GM12878 (cell line): Measurements from ENCODE around the gene NAA15. TPM values are rescaled to one million over a fixed set of nuclear protein-coding genes. Genes with fewer than 3 reads are reported as not detected.

Source experiments
- ATAC-seq: fragments of 200-7000 bp; cut with Tn5 transposase; 3 replicates; pipeline ENCODE4 v1.9.1; 2020; ENCODE audit warnings: mild to moderate bottlenecking, moderate library complexity
- BruUV-seq: library from RNA; stranded (reverse); fragments of 400-500 nt; replicated peaks from 2 replicates; lab custom pipeline; 2021; lab: Mats Ljungman, UMichigan
- CTCF ChIA-PET: fragments of 300-600 bp; sonication (Branson Sonifier 250); formaldehyde crosslinking; extraction: SDS; loops from one replicate; lab custom pipeline; 2021; ENCODE audit warnings: inconsistent platforms; lab: Yijun Ruan, JAX
- POLR2A ChIA-PET: fragments of 350-600 bp; formaldehyde crosslinking; extraction: SDS; loops from one replicate; lab custom pipeline; 2021; ENCODE audit warnings: inconsistent platforms; lab: Charles Lee
- RAD21 ChIA-PET: fragments of 300-600 bp; sonication (Branson Sonifier 250); formaldehyde crosslinking; loops from one replicate; lab custom pipeline; 2023; ENCODE audit warnings: antibody characterized with exemption; ENCODE audit not compliant: unreplicated experiment; lab: Charles Lee
- SMC1A ChIA-PET: fragments of 300-600 bp; sonication (Branson Sonifier 250); formaldehyde crosslinking; loops from one replicate; lab custom pipeline; 2023; ENCODE audit not compliant: unreplicated experiment, uncharacterized antibody; lab: Charles Lee
- DNase-seq: peaks from one replicate; pipeline ENCODE4 v3.0.0-alpha.2; 2011; ENCODE audit warnings: low read depth, low spot score
- FAIRE-seq: peaks from 3 replicates; lab custom pipeline; 2011; peaks lifted over from hg19 to GRCh38; lab: Jason Lieb, UNC
- H2AFZ ChIP-seq: 2 replicates; pipeline ENCODE4 v1.6.0; 2011; ENCODE audit warnings: low read depth, low read length, control low read depth; ENCODE audit not compliant: control insufficient read depth
- H3K27ac ChIP-seq: 2 replicates; pipeline ENCODE4 v1.5.1; 2011; ENCODE audit warnings: control low read depth; ENCODE audit not compliant: control insufficient read depth, insufficient read depth
- H3K27me3 ChIP-seq, 2 experiments: replicated peaks in 1 of 2; 2 replicates each; pipeline versions ENCODE4 v1.6.0 to v1.6.1; 2011; ENCODE audit warnings: low read length in 1 of 2; ENCODE audit not compliant: control insufficient read depth in 2 of 2, insufficient read depth in 2 of 2
- H3K36me3 ChIP-seq, 2 experiments: 2 replicates each; pipeline ENCODE4 v1.5.1; 2011; ENCODE audit warnings: low read length in 1 of 2; ENCODE audit not compliant: control insufficient read depth in 2 of 2, insufficient read depth in 2 of 2
- H3K4me1 ChIP-seq: 2 replicates; pipeline ENCODE4 v1.6.1; 2011; ENCODE audit warnings: mild to moderate bottlenecking, low read length, moderate library complexity, mixed read lengths; ENCODE audit not compliant: control insufficient read depth, insufficient read depth
- H3K4me2 ChIP-seq: 2 replicates; pipeline ENCODE4 v1.6.0; 2011; ENCODE audit warnings: control low read depth; ENCODE audit not compliant: control insufficient read depth, insufficient read depth
- H3K4me3 ChIP-seq: fragments of 200-600 bp; sonication (generic); 2 replicates; pipeline ENCODE4 v1.5.1; 2016
- H3K79me2 ChIP-seq: 2 replicates; pipeline ENCODE4 v1.6.0; 2011; ENCODE audit warnings: low read length; ENCODE audit not compliant: control insufficient read depth, insufficient read depth
- H3K9ac ChIP-seq: 2 replicates; pipeline ENCODE4 v1.8.0; 2011; ENCODE audit warnings: low read length, control low read depth, mixed read lengths; ENCODE audit not compliant: control insufficient read depth, insufficient read depth
- H3K9me3 ChIP-seq: replicated peaks from 3 replicates; pipeline ENCODE4 v1.5.1; 2011; ENCODE audit warnings: mild to moderate bottlenecking, low read length; ENCODE audit not compliant: control insufficient read depth, insufficient read depth
- H4K20me1 ChIP-seq: 2 replicates; pipeline ENCODE4 v1.6.0; 2011; ENCODE audit not compliant: control insufficient read depth, insufficient read depth
- ATF7 ChIP-seq: fragments of 450-650 bp; IDR thresholded peaks from 2 replicates; pipeline ENCODE4 v1.6.1; 2016; ENCODE audit warnings: low read depth, mild to moderate bottlenecking
- CREM ChIP-seq: IDR thresholded peaks from 2 replicates; pipeline ENCODE4 v1.6.1; 2014; ENCODE audit warnings: antibody characterized with exemption, low read depth
- ELK1 ChIP-seq: IDR thresholded peaks from 2 replicates; pipeline ENCODE4 v1.6.1; 2012; ENCODE audit warnings: low read depth, low read length, improper control_type of control experiment
- GATAD2B ChIP-seq: fragments of 450-650 bp; conservative IDR thresholded peaks from 2 replicates; pipeline ENCODE4 v1.6.1; 2017; ENCODE audit warnings: low read depth, mild to moderate bottlenecking, moderate library complexity
- MTA2 ChIP-seq: fragments of 450-650 bp; IDR thresholded peaks from 2 replicates; pipeline ENCODE4 v1.6.1; 2016; ENCODE audit warnings: low read depth, mild to moderate bottlenecking, moderate library complexity
- NR2C2 ChIP-seq: IDR thresholded peaks from 2 replicates; pipeline ENCODE4 v1.6.1; 2011; ENCODE audit warnings: borderline replicate concordance, low read depth; ENCODE audit not compliant: control insufficient read depth, insufficient read length
- RAD21 ChIP-seq: IDR thresholded peaks from 2 replicates; pipeline ENCODE4 v1.6.1; 2011; ENCODE audit warnings: mild to moderate bottlenecking, low read depth, low read length, moderate library complexity; ENCODE audit not compliant: insufficient read depth
- SIN3A ChIP-seq: IDR thresholded peaks from 2 replicates; pipeline ENCODE4 v1.6.1; 2012; ENCODE audit warnings: low read depth, low read length, improper control_type of control experiment
- SMAD5 ChIP-seq: IDR thresholded peaks from 2 replicates; pipeline ENCODE4 v1.6.1; 2016; ENCODE audit warnings: antibody characterized with exemption, low read depth
- TCF12 ChIP-seq: IDR thresholded peaks from 2 replicates; pipeline ENCODE4 v1.6.1; 2011; ENCODE audit warnings: low read depth, mild to moderate bottlenecking, low read length
- ZNF217 ChIP-seq: fragments of 450-650 bp; IDR thresholded peaks from 2 replicates; pipeline ENCODE4 v1.6.1; 2017; ENCODE audit warnings: antibody characterized with exemption, mild to moderate bottlenecking
- ZNF384 ChIP-seq: IDR thresholded peaks from 2 replicates; pipeline ENCODE4 v1.6.1; 2012; ENCODE audit warnings: low read depth, mild to moderate bottlenecking, low read length, improper control_type of control experiment, borderline replicate concordance
- ZNF687 ChIP-seq: fragments of 450-650 bp; IDR thresholded peaks from 2 replicates; pipeline ENCODE4 v1.6.1; 2017; ENCODE audit warnings: mild to moderate bottlenecking, moderate library complexity
- ZSCAN29 ChIP-seq: fragments of 450-650 bp; IDR thresholded peaks from 2 replicates; pipeline ENCODE4 v1.6.1; 2017; ENCODE audit warnings: mild to moderate bottlenecking, moderate library complexity
- WGBS: methylation state at CpG from one replicate; pipeline ENCODE4 v1.1.6; 2016; ENCODE audit warnings: low lambda C conversion rate; ENCODE audit not compliant: insufficient replicate concordance, insufficient coverage; ENCODE audit errors: missing lambda C conversion rate; 5-methylcytosine and 5-hydroxymethylcytosine counted together
- in situ Hi-C: fragments of 300-500 bp; cut with MboI; formaldehyde crosslinking; loops from 9 replicates; pipeline ENCODE4 v1.14.3; 2018; ENCODE audit warnings: mixed read lengths
- intact Hi-C: fragments of 100-400 bp; cut with micrococcal nuclease; formaldehyde crosslinking; loops from one replicate; pipeline ENCODE4 v1.14.2; 2022; ENCODE audit not compliant: unreplicated experiment
- polyA plus RNA-seq, 11 experiments: library from polyadenylated mRNA; depleted of rRNA in 4 of 11; unstranded in 6 of 11; stranded (reverse) in 5 of 11; fragments of >200 nt; fragmentation: Nextera tagmentation in 4 of 11; fragmentation: Illumina TruSeq in 1 of 11; extraction: Ambion mirVana in 4 of 11; extraction: Trizol in 1 of 11; gene quantifications; 1 replicate in 1 of 11; 2 replicates in 10 of 11; pipeline versions ENCODE4 v1.2.1 to v1.2.3, GENCODE V29; 2011 to 2016; ENCODE audit warnings: inconsistent platforms in 2 of 11, missing spikeins in 2 of 11, low read depth in 1 of 11
- total RNA-seq, 4 experiments: library from RNA; depleted of rRNA in 3 of 4; stranded (reverse); fragments of >200 nt in 3 of 4; fragmentation: Illumina TruSeq in 1 of 4; extraction: Trizol in 1 of 4; gene quantifications; 2 replicates each; pipeline versions ENCODE4 v1.2.1 to v1.2.3, GENCODE V29; 2013 to 2021

The NAA15 gene
- total and polyA plus RNA-seq, 10 of the 15 experiments (the other 5 are each of a cell fraction or from before 2014, with no cell fraction given): 24.3 to 93.1 (median 51.9) TPM

GRCh38 chr4:139402436-139402835 lies 101.1 kb downstream of the NAA15 start:
- POLR2A ChIA-PET: no interaction called here
- BruUV-seq: no TSS peak
- no peaks in the 10 kb centered on the region for H3K4me1 ChIP-seq
- SMC1A ChIA-PET: interaction anchor here (0.8 kb wide), 1 partner anchor 171 kb away, joined by 3 read pairs; no protein-coding TSS in a partner anchor
- intact Hi-C loops: no loop called here
- RAD21 ChIA-PET: no interaction called here
- CTCF ChIA-PET: interaction anchor here (0.9 to 2.3 kb wide), 2 partner anchors 128 to 372 kb away, joined by 3 to 8 read pairs; no protein-coding TSS in a partner anchor
- no peak overlapping the region for H3K4me3 ChIP-seq
- ATAC-seq (no peak; the same call in 2 of the 3 replicates), FAIRE-seq (no peak), DNase-seq (no peak)
- no peaks in the 10 kb centered on the region for H3K27me3 ChIP-seq
- H2AFZ ChIP-seq: no peak overlapping the region
- H3K9me3 ChIP-seq: no peaks in the 10 kb centered on the region
- no peak overlapping the region for H3K27ac ChIP-seq
- WGBS: over 99% methylated on average over 5 of the region's 5 CpGs
- no peak overlapping the region for H3K4me2 ChIP-seq
- H4K20me1 ChIP-seq: no peaks in the 10 kb centered on the region
- no peak overlapping the region for H3K9ac ChIP-seq
- H3K36me3 ChIP-seq: peaks cover 0 to 2% of the 10 kb centered on the region in 2 experiments; a peak in 1 of 4 replicates
- H3K79me2 ChIP-seq: no peaks in the 10 kb centered on the region
- in situ Hi-C loops: no loop called here
- TF ChIP-seq TCF12 (no peak), RAD21 (no peak), SMAD5 (no peak), CREM (no peak), MTA2 (no peak)

- intact Hi-C loops: no loop called here
- Histone ChIP-seq H3K27ac (no peak overlapping the region), H3K27me3 (no peaks in the 10 kb centered on the region), H3K9me3 (no peaks in the 10 kb centered on the region), H3K4me2 (no peak overlapping the region), H3K79me2 (no peaks in the 10 kb centered on the region), H3K9ac (no peak overlapping the region), H4K20me1 (no peaks in the 10 kb centered on the region), H3K4me3 (no peak overlapping the region), H3K36me3 (peaks cover 0 to 5% of the 10 kb centered on the region in 2 experiments; a peak in 1 of 4 replicates), H3K4me1 (no peaks in the 10 kb centered on the region), H2AFZ (no peak overlapping the region)
- ATAC-seq: peak; percentile 54
- no TSS peak for BruUV-seq
- CTCF ChIA-PET: interaction anchor here (0.9 to 2.3 kb wide), 2 partner anchors 127 to 373 kb away, joined by 3 to 8 read pairs; no protein-coding TSS in a partner anchor
- WGBS: 79% methylated on average over 3 of the region's 3 CpGs
- SMC1A ChIA-PET: no interaction called here
- RAD21 ChIA-PET: no interaction called here
- POLR2A ChIA-PET: no interaction called here
- no peak for FAIRE-seq
- in situ Hi-C loops: no loop called here
- no peak for DNase-seq
- no peak for TF ChIP-seq ZSCAN29
- TF ChIP-seq ZNF217: no peak
- no peak for TF ChIP-seq SIN3A
- no peak for TF ChIP-seq ZNF384
- no peak for TF ChIP-seq ELK1
- TF ChIP-seq ATF7: no peak
- no peak for TF ChIP-seq ZNF687
- TF ChIP-seq GATAD2B: no peak
- no peak for TF ChIP-seq NR2C2
Observed at GRCh38 chr4:139403462-139403861, 102.2 kb downstream of the NAA15 start.
